Measurements from ENCODE around the gene TIMM21. TPM values are rescaled to one million over a fixed set of nuclear protein-coding genes. Genes with fewer than 3 reads are reported as not detected.
A peak's percentile ranks its signal among the peaks of the same experiment; 100 is the strongest.

TIMM21 gene
- total and polyA plus RNA-seq, 9 donors: 37.9 to 50.7 (median 43.7) TPM

- H3K27ac ChIP-seq (ENCODE audit: low read length): no peak overlapping the region
- H3K36me3 ChIP-seq (ENCODE audit: control insufficient read depth, insufficient read depth, low read length): peaks cover 47% of the 10 kb centered on the region
- no peaks in the 10 kb centered on the region for H3K9me3 ChIP-seq (replicated peaks; ENCODE audit: control insufficient read depth, low read depth, low read length)
- WGBS (ENCODE audit: insufficient coverage): no CpG with 5 or more reads among the region's 4 CpGs
- no peaks in the 10 kb centered on the region for H3K27me3 ChIP-seq (ENCODE audit: control insufficient read depth, insufficient read depth, low read length)
- no peak overlapping the region for H3K4me3 ChIP-seq (ENCODE audit: low read length)
- H3K4me1 ChIP-seq (ENCODE audit: control insufficient read depth, insufficient read depth, low read length): peaks cover 6% of the 10 kb centered on the region
- DNase-seq: no peak
These were observed 7.0 kb downstream of the TIMM21 start for GRCh38 chr18:74155276-74155675.

GRCh38 chr18:74163019-74163660 is 14.8 kb downstream of the TIMM21 start:
- DNase-seq: peak; percentile 63
- no peaks in the 10 kb centered on the region for H3K4me1 ChIP-seq (ENCODE audit: control insufficient read depth, insufficient read depth, low read length)
- H3K4me3 ChIP-seq (ENCODE audit: low read length): no peak overlapping the region
- WGBS (ENCODE audit: insufficient coverage): 42% methylated on average over 4 of the region's 11 CpGs
- H3K9me3 ChIP-seq (replicated peaks; ENCODE audit: control insufficient read depth, low read depth, low read length): no peaks in the 10 kb centered on the region
- H3K27me3 ChIP-seq (ENCODE audit: control insufficient read depth, insufficient read depth, low read length): no peaks in the 10 kb centered on the region
- peaks cover 16% of the 10 kb centered on the region for H3K36me3 ChIP-seq (ENCODE audit: control insufficient read depth, insufficient read depth, low read length)
- H3K27ac ChIP-seq (ENCODE audit: low read length): no peak overlapping the region

- H3K9me3 ChIP-seq (replicated peaks; ENCODE audit: control insufficient read depth, low read depth, low read length): no peaks in the 10 kb centered on the region
- no peak for DNase-seq
- WGBS (ENCODE audit: insufficient coverage): 73% methylated on average over 4 of the region's 7 CpGs
- H3K4me3 ChIP-seq (ENCODE audit: low read length): no peak overlapping the region
- H3K27ac ChIP-seq (ENCODE audit: low read length): no peak overlapping the region
- no peaks in the 10 kb centered on the region for H3K4me1 ChIP-seq (ENCODE audit: control insufficient read depth, insufficient read depth, low read length)
- H3K36me3 ChIP-seq (ENCODE audit: control insufficient read depth, insufficient read depth, low read length): peaks cover 6% of the 10 kb centered on the region
- H3K27me3 ChIP-seq (ENCODE audit: control insufficient read depth, insufficient read depth, low read length): no peaks in the 10 kb centered on the region
These were observed 18.1 kb downstream of the TIMM21 start for GRCh38 chr18:74166386-74166785.

- Histone ChIP-seq H3K9me3 (replicated peaks; ENCODE audit: control insufficient read depth, low read depth, low read length) (no peaks in the 10 kb centered on the region), H3K4me1 (ENCODE audit: control insufficient read depth, insufficient read depth, low read length) (no peaks in the 10 kb centered on the region), H3K27me3 (ENCODE audit: control insufficient read depth, insufficient read depth, low read length) (peaks cover 14% of the 10 kb centered on the region), H3K36me3 (ENCODE audit: control insufficient read depth, insufficient read depth, low read length) (no peaks in the 10 kb centered on the region), H3K27ac (ENCODE audit: low read length) (no peak overlapping the region), H3K4me3 (ENCODE audit: low read length) (no peak overlapping the region)
- WGBS (ENCODE audit: insufficient coverage): 64% methylated on average over 7 of the region's 12 CpGs
- no peak for DNase-seq
These were observed 23.7 kb downstream of the TIMM21 start for GRCh38 chr18:74171910-74172606.

GRCh38 chr18:74172697-74173433 is 24.5 kb downstream of the TIMM21 start:
- WGBS (ENCODE audit: insufficient coverage): 87% methylated on average over 18 of the region's 27 CpGs
- no peak overlapping the region for H3K4me3 ChIP-seq (ENCODE audit: low read length)
- DNase-seq: no peak
- H3K36me3 ChIP-seq (ENCODE audit: control insufficient read depth, insufficient read depth, low read length): no peaks in the 10 kb centered on the region
- H3K4me1 ChIP-seq (ENCODE audit: control insufficient read depth, insufficient read depth, low read length): no peaks in the 10 kb centered on the region
- peaks cover 14% of the 10 kb centered on the region for H3K27me3 ChIP-seq (ENCODE audit: control insufficient read depth, insufficient read depth, low read length)
- no peak overlapping the region for H3K27ac ChIP-seq (ENCODE audit: low read length)
- H3K9me3 ChIP-seq (replicated peaks; ENCODE audit: control insufficient read depth, low read depth, low read length): no peaks in the 10 kb centered on the region

GRCh38 chr18:74173434-74173750 is 25.1 kb downstream of the TIMM21 start:
- Histone ChIP-seq H3K4me1 (ENCODE audit: control insufficient read depth, insufficient read depth, low read length) (no peaks in the 10 kb centered on the region), H3K4me3 (ENCODE audit: low read length) (no peak overlapping the region), H3K36me3 (ENCODE audit: control insufficient read depth, insufficient read depth, low read length) (no peaks in the 10 kb centered on the region), H3K9me3 (replicated peaks; ENCODE audit: control insufficient read depth, low read depth, low read length) (no peaks in the 10 kb centered on the region), H3K27ac (ENCODE audit: low read length) (no peak overlapping the region), H3K27me3 (ENCODE audit: control insufficient read depth, insufficient read depth, low read length) (peaks cover 14% of the 10 kb centered on the region)
- DNase-seq: no peak
- WGBS (ENCODE audit: insufficient coverage): 87% methylated on average over 4 of the region's 11 CpGs

- no peak for DNase-seq
- H3K9me3 ChIP-seq (replicated peaks; ENCODE audit: control insufficient read depth, low read depth, low read length): no peaks in the 10 kb centered on the region
- no CpG with 5 or more reads among the region's 6 CpGs for WGBS (ENCODE audit: insufficient coverage)
- no peak overlapping the region for H3K27ac ChIP-seq (ENCODE audit: low read length)
- H3K27me3 ChIP-seq (ENCODE audit: control insufficient read depth, insufficient read depth, low read length): peaks cover 14% of the 10 kb centered on the region
- H3K4me3 ChIP-seq (ENCODE audit: low read length): no peak overlapping the region
- H3K4me1 ChIP-seq (ENCODE audit: control insufficient read depth, insufficient read depth, low read length): no peaks in the 10 kb centered on the region
- H3K36me3 ChIP-seq (ENCODE audit: control insufficient read depth, insufficient read depth, low read length): no peaks in the 10 kb centered on the region
These were observed 27.3 kb downstream of the TIMM21 start for GRCh38 chr18:74175658-74176057.

GRCh38 chr18:74178884-74179283 is 30.6 kb downstream of the TIMM21 start:
- H3K4me3 ChIP-seq (ENCODE audit: low read length): no peak overlapping the region
- no peaks in the 10 kb centered on the region for H3K36me3 ChIP-seq (ENCODE audit: control insufficient read depth, insufficient read depth, low read length)
- H3K27ac ChIP-seq (ENCODE audit: low read length): no peak overlapping the region
- WGBS (ENCODE audit: insufficient coverage): no CpG with 5 or more reads among the region's 1 CpG
- no peaks in the 10 kb centered on the region for H3K9me3 ChIP-seq (replicated peaks; ENCODE audit: control insufficient read depth, low read depth, low read length)
- H3K27me3 ChIP-seq (ENCODE audit: control insufficient read depth, insufficient read depth, low read length): peaks cover 10% of the 10 kb centered on the region
- no peaks in the 10 kb centered on the region for H3K4me1 ChIP-seq (ENCODE audit: control insufficient read depth, insufficient read depth, low read length)
- no peak for DNase-seq

GRCh38 chr18:74179623-74180199 is 31.4 kb downstream of the TIMM21 start:
- Histone ChIP-seq H3K27ac (ENCODE audit: low read length) (no peak overlapping the region), H3K9me3 (replicated peaks; ENCODE audit: control insufficient read depth, low read depth, low read length) (no peaks in the 10 kb centered on the region), H3K4me1 (ENCODE audit: control insufficient read depth, insufficient read depth, low read length) (no peaks in the 10 kb centered on the region), H3K36me3 (ENCODE audit: control insufficient read depth, insufficient read depth, low read length) (no peaks in the 10 kb centered on the region), H3K27me3 (ENCODE audit: control insufficient read depth, insufficient read depth, low read length) (peaks cover 10% of the 10 kb centered on the region), H3K4me3 (ENCODE audit: low read length) (no peak overlapping the region)
- 86% methylated on average over 9 of the region's 10 CpGs for WGBS (ENCODE audit: insufficient coverage)
- no peak for DNase-seq

GRCh38 chr18:74182335-74182734 is 34.0 kb downstream of the TIMM21 start:
- DNase-seq: no peak
- H3K4me1 ChIP-seq (ENCODE audit: control insufficient read depth, insufficient read depth, low read length): no peaks in the 10 kb centered on the region
- H3K27me3 ChIP-seq (ENCODE audit: control insufficient read depth, insufficient read depth, low read length): no peaks in the 10 kb centered on the region
- no peak overlapping the region for H3K4me3 ChIP-seq (ENCODE audit: low read length)
- H3K36me3 ChIP-seq (ENCODE audit: control insufficient read depth, insufficient read depth, low read length): no peaks in the 10 kb centered on the region
- no peak overlapping the region for H3K27ac ChIP-seq (ENCODE audit: low read length)
- 93% methylated on average over 15 of the region's 19 CpGs for WGBS (ENCODE audit: insufficient coverage)
- no peaks in the 10 kb centered on the region for H3K9me3 ChIP-seq (replicated peaks; ENCODE audit: control insufficient read depth, low read depth, low read length)

Data from muscle of leg (tissue), 11 donors.